ENCODE measurements around the gene RPS6KA5.

DNA sequence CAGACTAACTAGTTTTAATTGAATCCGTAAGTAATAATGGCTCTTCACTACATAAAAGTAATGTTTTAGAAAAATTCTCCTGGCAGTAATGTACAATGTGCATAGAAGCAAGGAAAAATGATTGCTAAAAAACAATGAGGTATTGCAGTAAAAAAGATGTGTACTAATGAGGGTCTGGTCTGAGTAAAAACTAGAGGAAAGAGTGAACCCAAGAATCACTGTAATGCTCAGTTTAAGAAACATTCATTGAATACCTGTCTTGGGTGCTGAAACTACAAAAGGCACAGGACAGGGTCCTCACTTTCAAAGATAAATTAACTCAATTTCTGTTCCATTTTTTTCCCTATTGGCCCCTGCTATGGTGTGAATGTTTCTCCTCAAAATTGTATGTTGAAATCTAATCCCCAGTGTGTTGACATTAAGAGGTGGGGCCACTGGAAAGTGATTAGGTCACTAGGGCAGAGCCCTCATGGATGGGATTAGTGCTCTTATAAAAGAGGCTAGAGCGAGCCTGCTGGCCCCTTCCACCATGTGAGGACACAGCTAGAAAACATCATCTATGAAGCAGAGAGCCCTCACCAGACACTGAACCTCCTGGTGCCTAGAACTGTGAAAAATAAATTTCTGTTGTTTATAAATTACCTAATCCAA, 51.6 kb downstream of the RPS6KA5 start:
- no peak for TF ChIP-seq RARB (CRISPR knock-in tag; IDR thresholded peaks at IDR 0.05)
- TF ChIP-seq, protein P1, sequence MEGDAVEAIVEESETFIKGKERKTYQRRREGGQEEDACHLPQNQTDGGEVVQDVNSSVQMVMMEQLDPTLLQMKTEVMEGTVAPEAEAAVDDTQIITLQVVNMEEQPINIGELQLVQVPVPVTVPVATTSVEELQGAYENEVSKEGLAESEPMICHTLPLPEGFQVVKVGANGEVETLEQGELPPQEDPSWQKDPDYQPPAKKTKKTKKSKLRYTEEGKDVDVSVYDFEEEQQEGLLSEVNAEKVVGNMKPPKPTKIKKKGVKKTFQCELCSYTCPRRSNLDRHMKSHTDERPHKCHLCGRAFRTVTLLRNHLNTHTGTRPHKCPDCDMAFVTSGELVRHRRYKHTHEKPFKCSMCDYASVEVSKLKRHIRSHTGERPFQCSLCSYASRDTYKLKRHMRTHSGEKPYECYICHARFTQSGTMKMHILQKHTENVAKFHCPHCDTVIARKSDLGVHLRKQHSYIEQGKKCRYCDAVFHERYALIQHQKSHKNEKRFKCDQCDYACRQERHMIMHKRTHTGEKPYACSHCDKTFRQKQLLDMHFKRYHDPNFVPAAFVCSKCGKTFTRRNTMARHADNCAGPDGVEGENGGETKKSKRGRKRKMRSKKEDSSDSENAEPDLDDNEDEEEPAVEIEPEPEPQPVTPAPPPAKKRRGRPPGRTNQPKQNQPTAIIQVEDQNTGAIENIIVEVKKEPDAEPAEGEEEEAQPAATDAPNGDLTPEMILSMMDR (IDR thresholded peaks at IDR 0.05): no peak
- TF ChIP-seq, protein P2, sequence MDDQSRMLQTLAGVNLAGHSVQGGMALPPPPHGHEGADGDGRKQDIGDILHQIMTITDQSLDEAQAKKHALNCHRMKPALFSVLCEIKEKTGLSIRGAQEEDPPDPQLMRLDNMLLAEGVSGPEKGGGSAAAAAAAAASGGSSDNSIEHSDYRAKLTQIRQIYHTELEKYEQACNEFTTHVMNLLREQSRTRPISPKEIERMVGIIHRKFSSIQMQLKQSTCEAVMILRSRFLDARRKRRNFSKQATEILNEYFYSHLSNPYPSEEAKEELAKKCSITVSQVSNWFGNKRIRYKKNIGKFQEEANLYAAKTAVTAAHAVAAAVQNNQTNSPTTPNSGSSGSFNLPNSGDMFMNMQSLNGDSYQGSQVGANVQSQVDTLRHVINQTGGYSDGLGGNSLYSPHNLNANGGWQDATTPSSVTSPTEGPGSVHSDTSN (IDR thresholded peaks at IDR 0.05): no peak
- TF ChIP-seq KDM1A (IDR thresholded peaks at IDR 0.05; ENCODE audit: low read depth): no peak
- TF ChIP-seq FOSL2 (IDR thresholded peaks at IDR 0.05): no peak
- TF ChIP-seq FOSL2 (CRISPR knock-in tag; IDR thresholded peaks at IDR 0.05): no peak
- TF ChIP-seq, protein P3, sequence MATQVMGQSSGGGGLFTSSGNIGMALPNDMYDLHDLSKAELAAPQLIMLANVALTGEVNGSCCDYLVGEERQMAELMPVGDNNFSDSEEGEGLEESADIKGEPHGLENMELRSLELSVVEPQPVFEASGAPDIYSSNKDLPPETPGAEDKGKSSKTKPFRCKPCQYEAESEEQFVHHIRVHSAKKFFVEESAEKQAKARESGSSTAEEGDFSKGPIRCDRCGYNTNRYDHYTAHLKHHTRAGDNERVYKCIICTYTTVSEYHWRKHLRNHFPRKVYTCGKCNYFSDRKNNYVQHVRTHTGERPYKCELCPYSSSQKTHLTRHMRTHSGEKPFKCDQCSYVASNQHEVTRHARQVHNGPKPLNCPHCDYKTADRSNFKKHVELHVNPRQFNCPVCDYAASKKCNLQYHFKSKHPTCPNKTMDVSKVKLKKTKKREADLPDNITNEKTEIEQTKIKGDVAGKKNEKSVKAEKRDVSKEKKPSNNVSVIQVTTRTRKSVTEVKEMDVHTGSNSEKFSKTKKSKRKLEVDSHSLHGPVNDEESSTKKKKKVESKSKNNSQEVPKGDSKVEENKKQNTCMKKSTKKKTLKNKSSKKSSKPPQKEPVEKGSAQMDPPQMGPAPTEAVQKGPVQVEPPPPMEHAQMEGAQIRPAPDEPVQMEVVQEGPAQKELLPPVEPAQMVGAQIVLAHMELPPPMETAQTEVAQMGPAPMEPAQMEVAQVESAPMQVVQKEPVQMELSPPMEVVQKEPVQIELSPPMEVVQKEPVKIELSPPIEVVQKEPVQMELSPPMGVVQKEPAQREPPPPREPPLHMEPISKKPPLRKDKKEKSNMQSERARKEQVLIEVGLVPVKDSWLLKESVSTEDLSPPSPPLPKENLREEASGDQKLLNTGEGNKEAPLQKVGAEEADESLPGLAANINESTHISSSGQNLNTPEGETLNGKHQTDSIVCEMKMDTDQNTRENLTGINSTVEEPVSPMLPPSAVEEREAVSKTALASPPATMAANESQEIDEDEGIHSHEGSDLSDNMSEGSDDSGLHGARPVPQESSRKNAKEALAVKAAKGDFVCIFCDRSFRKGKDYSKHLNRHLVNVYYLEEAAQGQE (IDR thresholded peaks at IDR 0.05): no peak
- TF ChIP-seq MYC (IDR thresholded peaks at IDR 0.05; ENCODE audit: borderline replicate concordance, low read length): no peak
- TF ChIP-seq, protein P4, sequence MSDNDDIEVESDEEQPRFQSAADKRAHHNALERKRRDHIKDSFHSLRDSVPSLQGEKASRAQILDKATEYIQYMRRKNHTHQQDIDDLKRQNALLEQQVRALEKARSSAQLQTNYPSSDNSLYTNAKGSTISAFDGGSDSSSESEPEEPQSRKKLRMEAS (IDR thresholded peaks at IDR 0.05): no peak
